ENCODE measurements around the gene FRMD3.

FRMD3 gene

GRCh38 chr9:83299094-83299493 lies 239.1 kb downstream of the FRMD3 start:
- in situ Hi-C loops (cut with HindIII; ENCODE audit: low sequenced_read_pairs) = no loop called here
- TF ChIP-seq CTCF (IDR thresholded peaks at IDR 0.05; ENCODE audit: low read depth, low read length, missing control alignments) = no peak
- DNase-seq (ENCODE audit: low read depth) = no peak
- H3K4me3 ChIP-seq (ENCODE audit: low read depth, low read length) = no peak overlapping the region

GRCh38 chr9:83296123-83296522 lies 242.1 kb downstream of the FRMD3 start:
- H3K4me3 ChIP-seq (ENCODE audit: low read depth, low read length) = no peak overlapping the region
- no peak for TF ChIP-seq CTCF (IDR thresholded peaks at IDR 0.05; ENCODE audit: low read depth, low read length, missing control alignments)
- in situ Hi-C loops (cut with HindIII; ENCODE audit: low sequenced_read_pairs) = no loop called here
- DNase-seq (ENCODE audit: low read depth) = no peak

GRCh38 chr9:83294816-83295215 lies 243.4 kb downstream of the FRMD3 start:
- no peak overlapping the region for H3K4me3 ChIP-seq (ENCODE audit: low read depth, low read length)
- in situ Hi-C loops (cut with HindIII; ENCODE audit: low sequenced_read_pairs) = no loop called here

GRCh38 chr9:83291196-83291595 lies 247.0 kb downstream of the FRMD3 start:
- no peak for DNase-seq (ENCODE audit: low read depth)
- in situ Hi-C loops (cut with HindIII; ENCODE audit: low sequenced_read_pairs) = no loop called here
- H3K4me3 ChIP-seq (ENCODE audit: low read depth, low read length) = no peak overlapping the region
- TF ChIP-seq CTCF (IDR thresholded peaks at IDR 0.05; ENCODE audit: low read depth, low read length, missing control alignments) = no peak

More at GRCh38 chr9:83294816-83295215, 243.4 kb downstream of the FRMD3 start:
- no peak for TF ChIP-seq CTCF (IDR thresholded peaks at IDR 0.05; ENCODE audit: low read depth, low read length, missing control alignments)
- DNase-seq (ENCODE audit: low read depth) = no peak

GRCh38 chr9:83290692-83291091 lies 247.5 kb downstream of the FRMD3 start:
- DNase-seq (ENCODE audit: low read depth) = no peak
- TF ChIP-seq CTCF (IDR thresholded peaks at IDR 0.05; ENCODE audit: low read depth, low read length, missing control alignments) = no peak
- no peak overlapping the region for H3K4me3 ChIP-seq (ENCODE audit: low read depth, low read length)
- in situ Hi-C loops (cut with HindIII; ENCODE audit: low sequenced_read_pairs) = no loop called here

GRCh38 chr9:83287021-83287420 lies 251.2 kb downstream of the FRMD3 start:
- no peak overlapping the region for H3K4me3 ChIP-seq (ENCODE audit: low read depth, low read length)
- DNase-seq (ENCODE audit: low read depth) = no peak
- in situ Hi-C loops (cut with HindIII; ENCODE audit: low sequenced_read_pairs) = no loop called here
- no peak for TF ChIP-seq CTCF (IDR thresholded peaks at IDR 0.05; ENCODE audit: low read depth, low read length, missing control alignments)
